HG03571 (cell line): ENCODE data around the gene SLC6A16.
"Not testable (repeated sequence)": the region's sequence is repeated elsewhere in the genome, so short reads cannot be mapped to it uniquely, and the experiment has no call there.

Experiments used
- ATAC-seq: cut with Tn5 transposase; IDR thresholded peaks from one replicate; pipeline ENCODE4 v1.9.1; 2021; ENCODE audit not compliant: unreplicated experiment

The SLC6A16 gene

DNA sequence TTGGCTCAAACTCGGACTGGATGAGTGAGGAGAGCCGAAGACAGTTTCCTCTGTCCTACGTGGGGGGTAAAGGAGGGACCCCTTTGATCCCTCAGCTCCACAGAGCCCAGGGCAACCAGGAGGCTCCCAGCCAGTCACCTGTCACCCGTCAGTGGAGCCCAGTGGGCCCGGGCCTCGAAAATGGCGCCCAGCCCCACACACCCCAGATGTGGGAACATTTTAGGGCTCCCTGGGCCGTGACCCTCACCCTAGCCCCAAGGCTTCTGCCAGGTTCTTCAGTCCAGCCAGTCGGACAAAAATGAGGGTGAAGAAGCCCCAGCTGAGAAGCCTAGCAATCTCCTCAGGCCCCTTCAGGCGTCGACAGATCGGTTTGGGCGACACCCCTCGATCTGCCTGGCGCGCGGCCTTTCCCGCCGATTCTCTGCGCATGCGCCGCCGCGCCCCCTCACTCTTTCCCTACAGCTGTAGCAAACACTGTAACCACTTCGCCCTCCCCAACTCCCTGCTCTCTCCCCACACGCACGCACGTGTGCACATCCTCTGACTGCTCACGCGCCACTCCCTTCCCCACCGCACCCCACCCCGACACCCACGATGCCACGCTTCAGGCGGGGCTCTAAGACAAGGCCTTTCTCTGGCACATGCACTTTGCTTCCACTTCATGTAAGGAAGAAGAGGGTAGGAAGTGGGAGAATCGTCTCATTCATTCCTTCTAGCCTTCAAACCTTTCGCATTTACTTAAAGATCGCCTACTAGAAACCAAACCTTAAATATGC lies at the start of gene SLC6A16:
SLC6A16 (minus strand) TSS at position 391 of the 776 bp plus-strand sequence. CDS start 13,844 bp downstream, outside the sequence.
- ATAC-seq: no peak

DNA sequence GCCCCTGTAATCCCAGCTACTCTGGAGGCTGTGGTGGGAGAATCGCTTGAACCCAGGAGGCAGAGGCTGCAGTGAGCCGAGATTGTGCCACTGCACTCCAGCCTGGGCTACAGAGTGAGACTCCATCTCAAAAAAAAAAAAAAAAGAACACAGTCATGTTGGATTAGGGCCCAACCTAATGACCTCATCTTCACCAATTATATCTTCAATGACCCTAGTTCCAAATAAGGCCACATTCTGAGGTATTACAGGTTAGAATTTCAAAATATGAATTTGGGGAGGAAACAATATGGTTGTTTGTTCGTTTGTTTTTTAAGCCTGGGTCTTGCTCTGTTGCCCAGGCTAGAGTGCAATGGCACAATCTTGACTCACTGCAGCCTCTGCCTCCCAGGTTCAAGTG lies 48.2 kb upstream of the SLC6A16 start:
- not testable (repeated sequence) for ATAC-seq

GRCh38 chr19:49371184-49371583 lies 46.2 kb upstream of the SLC6A16 start:
- no peak for ATAC-seq

GRCh38 chr19:49368711-49369358 lies 43.8 kb upstream of the SLC6A16 start:
- no peak for ATAC-seq

DNA sequence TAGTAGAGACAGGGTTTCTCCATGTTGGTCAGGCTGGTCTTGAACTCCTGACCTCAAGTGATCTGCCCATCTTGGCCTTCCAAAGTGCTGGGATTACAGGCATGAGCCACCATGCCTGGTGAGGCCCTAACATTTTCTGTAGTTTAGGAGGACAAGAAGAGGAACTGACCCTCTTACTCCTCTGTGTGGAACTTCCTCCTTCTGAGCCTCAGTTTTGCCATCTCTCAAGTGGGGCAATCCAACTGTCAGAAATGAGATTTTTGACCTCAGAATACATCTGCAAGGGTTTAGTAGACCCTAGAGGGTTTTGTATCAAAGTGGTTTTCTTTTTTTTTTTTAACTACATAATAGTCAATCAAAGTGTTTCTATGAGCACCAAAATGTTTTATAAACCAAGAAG lies 41.1 kb upstream of the SLC6A16 start:
- no peak for ATAC-seq

DNA sequence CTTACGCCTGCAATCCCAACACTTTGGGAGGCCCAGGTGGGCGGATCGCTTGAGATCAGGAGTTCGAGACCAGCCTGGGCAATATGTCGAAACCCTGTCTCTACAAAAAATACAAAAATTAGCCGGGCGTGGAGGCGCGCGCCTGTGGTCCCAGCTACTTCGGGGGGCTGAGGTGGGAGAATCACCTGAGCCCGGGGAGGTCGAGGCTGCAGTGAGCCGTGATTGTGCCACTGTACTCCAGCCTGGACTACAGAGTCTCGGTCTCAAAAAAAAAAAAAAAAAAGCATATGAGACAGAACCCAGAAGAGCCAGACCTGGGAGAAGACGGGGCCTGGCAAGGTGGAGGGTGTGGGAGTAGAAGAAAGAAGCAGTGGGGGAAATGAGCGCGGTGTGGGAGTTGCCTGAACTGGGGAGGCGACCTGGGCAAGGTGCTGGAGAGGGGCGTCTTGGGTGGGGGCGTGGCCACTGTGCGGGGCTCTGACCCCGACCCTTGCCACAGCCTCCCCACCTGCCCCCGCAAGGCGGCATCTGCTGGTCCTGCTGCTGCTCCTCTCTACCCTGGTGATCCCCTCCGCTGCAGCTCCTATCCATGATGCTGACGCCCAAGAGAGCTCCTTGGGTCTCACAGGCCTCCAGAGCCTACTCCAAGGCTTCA lies 39.2 kb upstream of the SLC6A16 start:
- ATAC-seq: no peak

DNA sequence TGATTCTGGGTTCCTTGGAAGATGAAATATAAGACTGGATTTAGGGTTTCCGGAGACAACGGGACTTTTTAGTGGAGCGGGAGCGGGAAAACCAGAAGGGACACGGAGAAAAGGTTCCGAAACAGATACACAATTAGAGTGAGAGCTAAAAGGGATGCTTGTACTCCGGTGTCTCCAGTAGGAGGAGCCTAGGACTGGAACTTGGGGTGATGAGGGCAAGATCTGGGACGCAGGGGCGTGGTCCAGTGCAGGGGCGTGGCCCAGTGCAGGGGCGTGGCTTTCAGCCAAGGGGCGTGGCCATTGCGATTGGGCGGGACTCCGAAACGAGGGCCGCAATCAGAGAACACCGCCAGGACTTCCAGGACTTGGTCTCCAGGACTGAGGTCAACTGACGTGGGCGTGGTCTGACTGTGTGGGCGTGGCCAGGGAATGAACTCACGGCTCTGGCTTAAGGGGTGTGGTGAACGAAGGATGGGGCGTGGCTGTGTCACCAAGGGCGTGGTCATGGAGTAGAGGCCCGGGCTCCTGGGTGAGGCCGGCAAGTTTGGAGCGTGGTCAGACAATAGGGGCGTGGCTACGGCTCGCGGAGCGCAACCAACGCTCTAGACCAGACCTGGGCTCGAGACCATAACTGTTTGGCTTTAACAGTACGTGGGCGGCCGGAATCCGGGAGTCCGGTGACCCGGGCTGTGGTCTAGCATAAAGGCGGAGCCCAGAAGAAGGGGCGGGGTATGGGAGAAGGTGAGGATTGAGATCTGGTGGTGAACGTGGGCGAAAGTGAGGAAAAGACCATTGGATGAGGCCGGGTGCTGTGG lies 38.5 kb upstream of the SLC6A16 start, which contains the start of gene DKKL1:
DKKL1 (plus strand) TSS at position 610 of the 815 bp plus-strand sequence; CDS start at position 732, 122 bp downstream.
- no peak for ATAC-seq

DNA sequence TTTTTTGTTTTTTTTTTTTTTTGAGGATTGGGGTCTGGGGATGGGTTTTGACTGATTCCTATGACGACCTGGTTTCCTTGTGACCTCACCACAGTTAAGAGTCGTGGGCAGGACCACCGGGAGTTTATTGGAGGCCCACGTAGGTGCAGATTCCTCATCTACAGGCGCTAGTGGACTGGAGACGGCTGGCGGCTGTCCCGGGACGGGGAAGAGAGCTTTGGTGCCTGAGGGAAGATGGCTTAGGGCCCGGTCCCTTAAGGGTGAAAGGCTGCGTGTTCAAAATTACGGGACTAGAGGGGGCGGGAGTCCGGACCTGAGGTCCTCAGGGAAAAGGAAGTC lies 37.9 kb upstream of the SLC6A16 start:
- ATAC-seq: no peak

DNA sequence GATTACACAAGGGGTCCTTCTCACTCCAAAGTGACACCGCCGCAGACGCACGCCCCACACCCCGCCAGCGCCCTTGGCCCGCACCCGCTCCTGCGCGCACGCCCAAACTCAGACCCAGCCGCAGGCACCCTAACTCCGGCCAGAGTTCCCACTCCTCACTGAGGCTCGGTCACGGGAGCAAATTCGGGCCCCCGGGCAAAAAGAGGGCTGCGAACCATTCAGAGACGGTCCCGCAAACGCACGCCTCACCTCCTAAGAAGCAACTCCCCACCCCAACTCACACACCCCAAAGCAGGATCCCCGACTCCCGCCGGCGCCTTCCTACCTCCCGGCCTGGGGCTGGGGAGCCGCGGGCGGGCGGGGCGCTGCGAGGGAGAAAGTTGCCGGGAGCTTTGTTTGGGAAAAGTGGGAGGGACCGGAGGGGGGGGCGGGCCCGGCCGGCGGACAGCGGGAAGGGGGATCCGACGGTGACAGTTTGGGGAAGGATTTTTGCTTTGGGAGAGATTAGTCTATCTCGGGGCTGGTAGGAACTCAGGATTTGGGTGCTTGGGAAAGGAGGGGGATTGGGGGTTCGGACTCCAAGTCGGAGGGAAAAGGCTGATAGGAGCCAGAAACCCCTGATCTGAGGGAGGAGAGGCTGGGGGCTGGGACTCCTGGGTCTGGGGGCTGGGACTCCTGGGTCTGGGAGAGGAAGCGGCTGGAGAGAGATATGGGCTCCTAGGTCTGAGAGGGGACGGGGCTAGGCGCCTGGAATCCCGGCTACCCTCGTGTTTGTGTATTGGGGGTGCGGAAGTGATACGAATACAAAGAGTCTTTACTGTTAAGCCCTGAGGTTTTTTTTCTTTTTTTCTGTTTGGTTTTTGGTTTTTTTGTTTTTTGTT lies 37.3 kb upstream of the SLC6A16 start, which contains the start of gene TEAD2:
TEAD2 (minus strand) TSS at position 369 of the 881 bp plus-strand sequence. CDS start 2,341 bp downstream, outside the sequence.
- no peak for ATAC-seq

DNA sequence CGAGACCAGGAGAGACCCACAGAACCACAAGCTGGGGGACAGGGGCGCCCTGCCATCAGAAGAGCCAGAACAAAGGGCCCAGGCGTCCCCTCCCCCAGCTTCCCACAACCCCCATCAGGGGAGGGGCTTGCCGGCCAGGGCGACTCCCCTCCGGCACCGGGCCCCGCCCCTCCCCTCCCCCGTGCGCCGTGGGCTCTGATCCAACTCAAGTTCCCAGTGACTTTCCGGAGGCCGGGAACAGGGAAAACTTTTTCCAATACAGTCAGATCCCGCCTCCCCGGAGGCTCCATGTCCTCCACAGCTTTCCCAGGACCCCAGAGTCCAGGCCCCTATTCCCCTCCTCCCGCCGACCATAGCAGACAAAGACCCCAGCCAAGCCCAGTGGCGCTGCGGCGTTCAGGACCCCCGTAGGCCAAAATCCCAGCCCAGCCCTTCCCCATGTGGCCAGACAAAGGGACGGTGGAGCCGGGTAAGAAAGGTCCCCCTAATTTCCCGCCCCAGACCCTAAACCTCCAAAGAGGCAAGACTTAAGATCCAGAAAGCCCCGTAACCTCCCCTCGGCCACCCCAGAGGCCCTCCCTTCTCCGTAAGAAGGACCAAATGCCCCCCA lies 36.6 kb upstream of the SLC6A16 start:
- no peak for ATAC-seq

- no peak for ATAC-seq
Measured at GRCh38 chr19:49359851-49360820, 35.1 kb upstream of the SLC6A16 start.

GRCh38 chr19:49357186-49357585 lies 32.2 kb upstream of the SLC6A16 start:
- ATAC-seq: no peak

- no peak for ATAC-seq
Measured at GRCh38 chr19:49356382-49356781, 31.4 kb upstream of the SLC6A16 start.

DNA sequence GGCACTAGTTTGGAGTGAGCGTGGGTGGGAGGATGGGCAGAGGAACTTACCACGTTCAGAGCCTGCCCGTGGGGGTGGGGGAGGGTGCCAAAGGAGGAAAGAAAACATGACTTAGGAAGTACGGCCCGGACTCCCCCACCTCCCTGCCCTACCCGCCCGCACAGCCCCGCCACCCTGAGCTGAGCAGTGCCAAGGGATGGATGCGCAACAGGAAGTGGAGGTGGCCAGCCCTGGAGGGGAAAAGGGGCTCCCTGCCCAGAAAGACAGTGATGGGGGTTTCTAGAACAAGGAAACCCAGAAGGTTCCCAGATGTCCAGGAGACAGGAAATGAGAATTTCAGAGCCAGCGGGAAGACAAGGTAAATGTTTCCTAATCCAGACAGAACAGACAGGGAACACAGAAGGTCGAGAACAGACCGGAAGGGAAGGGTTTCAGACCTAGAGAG lies 30.9 kb upstream of the SLC6A16 start:
- ATAC-seq: no peak

- no peak for ATAC-seq
Measured at GRCh38 chr19:49349567-49349966, 24.6 kb upstream of the SLC6A16 start.

DNA sequence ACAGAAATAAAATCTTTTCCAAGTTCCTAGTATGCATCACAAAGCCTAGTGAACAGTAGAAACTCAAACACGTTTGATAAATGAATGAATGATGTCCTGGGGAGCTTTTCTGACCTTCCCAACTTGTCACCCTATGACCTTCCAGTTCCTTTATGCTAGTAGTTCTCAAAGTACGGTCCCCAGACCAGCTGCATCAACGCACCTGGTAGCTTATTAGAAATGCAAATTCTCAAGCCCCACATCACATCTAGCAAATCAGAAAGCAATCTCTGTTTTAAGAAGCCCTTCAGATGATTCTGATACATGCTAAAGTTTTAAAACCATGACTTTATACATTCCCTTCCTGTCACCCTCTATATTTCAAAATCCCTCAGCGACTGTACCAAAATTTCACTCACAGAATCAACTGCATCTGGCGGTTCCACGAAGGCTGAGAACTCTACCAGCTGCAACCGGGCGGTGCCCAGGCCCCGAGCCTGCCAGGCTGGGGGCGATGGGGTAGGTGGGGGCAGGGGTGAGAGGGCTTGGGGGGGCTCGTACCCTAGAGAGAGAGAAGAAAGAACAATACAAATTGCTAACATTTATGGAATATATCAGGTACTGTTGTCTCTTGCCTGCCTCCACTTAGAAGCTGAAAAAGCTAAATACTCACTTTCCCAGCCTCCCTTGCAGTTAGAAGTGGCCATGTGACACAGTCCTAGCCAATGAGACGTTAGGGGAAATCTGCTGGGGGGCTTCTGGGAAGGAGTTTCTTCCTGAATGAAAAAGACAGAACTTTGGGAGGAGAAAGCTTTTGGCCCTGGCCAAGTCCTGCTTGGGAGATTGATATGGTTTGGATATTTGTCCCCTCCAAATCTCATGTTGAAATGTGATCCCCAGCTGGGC lies 23.6 kb upstream of the SLC6A16 start:
- ATAC-seq: no peak

- ATAC-seq: no peak
Measured at GRCh38 chr19:49347835-49348234, 22.8 kb upstream of the SLC6A16 start.
